ENCODE results near the gene RNU5D-1. TPM values are rescaled to one million over a fixed set of nuclear protein-coding genes. Genes with fewer than 3 reads are reported as not detected.

Gene RNU5D-1
- total and polyA plus RNA-seq, 8 donors: not detected

GRCh38 chr1:44720281-44720680 is 10.7 kb downstream of the RNU5D-1 start:
- H3K27me3 ChIP-seq: peaks cover 0 to 10% (median 0%) of the 10 kb centered on the region in 3 donors
- H3K27ac ChIP-seq: no peak overlapping the region
- H3K4me1 ChIP-seq: peaks cover 0 to 27% (median under 1%) of the 10 kb centered on the region in 4 donors
- TF ChIP-seq EP300 (IDR thresholded peaks at IDR 0.05) (no peak), POLR2AphosphoS5 (IDR thresholded peaks at IDR 0.05) (no peak), POLR2A (IDR thresholded peaks at IDR 0.05) (no peak), CTCF (IDR thresholded peaks at IDR 0.05) (no peak)
- no peak for DNase-seq
- H3K9me3 ChIP-seq: no peaks in the 10 kb centered on the region
- 70 to 82% (median 76%) methylated on average over 4 of the region's 4 CpGs for WGBS, 5 donors
- no peak overlapping the region for H3K4me3 ChIP-seq
- intact Hi-C loops (cut with DNase I; ENCODE audit: low total_unique reads): no loop called here
- H3K36me3 ChIP-seq: no peaks in the 10 kb centered on the region

- DNase-seq: no peak
- H3K9me3 ChIP-seq: no peaks in the 10 kb centered on the region
- TF ChIP-seq POLR2A (IDR thresholded peaks at IDR 0.05) (no peak), POLR2AphosphoS5 (IDR thresholded peaks at IDR 0.05) (no peak), EP300 (IDR thresholded peaks at IDR 0.05) (no peak), CTCF (IDR thresholded peaks at IDR 0.05) (no peak)
- no peak overlapping the region for H3K27ac ChIP-seq
- H3K27me3 ChIP-seq: peaks cover 0 to 2% (median 0%) of the 10 kb centered on the region in 3 donors
- WGBS, 5 donors: 58 to 72% (median 63%) methylated on average over 5 of the region's 5 CpGs
- H3K4me1 ChIP-seq: peaks cover 0 to 36% (median 4%) of the 10 kb centered on the region in 4 donors
- H3K36me3 ChIP-seq: no peaks in the 10 kb centered on the region
- H3K4me3 ChIP-seq: no peak overlapping the region
- intact Hi-C loops (cut with DNase I; ENCODE audit: low total_unique reads): no loop called here
Observed at GRCh38 chr1:44719318-44719717, 11.7 kb downstream of the RNU5D-1 start.

GRCh38 chr1:44718091-44718490 is 12.9 kb downstream of the RNU5D-1 start:
- WGBS, 5 donors: 80 to 84% (median 81%) methylated on average over 6 of the region's 6 CpGs
- Histone ChIP-seq H3K27me3 (no peaks in the 10 kb centered on the region), H3K9me3 (no peaks in the 10 kb centered on the region), H3K27ac (no peak overlapping the region), H3K36me3 (no peaks in the 10 kb centered on the region), H3K4me1 (peaks cover 0 to 33% (median 4%) of the 10 kb centered on the region in 4 donors), H3K4me3 (no peak overlapping the region)
- intact Hi-C loops (cut with DNase I; ENCODE audit: low total_unique reads): no loop called here
- no peak for DNase-seq
- no peak for TF ChIP-seq CTCF (IDR thresholded peaks at IDR 0.05)
- no peak for TF ChIP-seq EP300 (IDR thresholded peaks at IDR 0.05)
- no peak for TF ChIP-seq POLR2A (IDR thresholded peaks at IDR 0.05)
- TF ChIP-seq POLR2AphosphoS5 (IDR thresholded peaks at IDR 0.05): no peak

- Histone ChIP-seq H3K9me3 (no peaks in the 10 kb centered on the region), H3K36me3 (no peaks in the 10 kb centered on the region), H3K4me1 (peaks cover 0 to 29% (median 4%) of the 10 kb centered on the region in 4 donors), H3K27ac (no peak overlapping the region), H3K27me3 (no peaks in the 10 kb centered on the region), H3K4me3 (no peak overlapping the region)
- intact Hi-C loops (cut with DNase I; ENCODE audit: low total_unique reads): no loop called here
- no peak for DNase-seq
- TF ChIP-seq POLR2A (IDR thresholded peaks at IDR 0.05) (no peak), CTCF (IDR thresholded peaks at IDR 0.05) (no peak), EP300 (IDR thresholded peaks at IDR 0.05) (no peak), POLR2AphosphoS5 (IDR thresholded peaks at IDR 0.05) (no peak)
- 9 to 33% (median 16%) methylated on average over 1 of the region's 1 CpG for WGBS, 5 donors
Observed at GRCh38 chr1:44717653-44718052, 13.3 kb downstream of the RNU5D-1 start.

All from stomach (tissue), 9 donors.